SJCRH30 (cell line): ENCODE measurements around the gene RAB8B. TPM values are rescaled to one million over a fixed set of nuclear protein-coding genes. Genes with fewer than 3 reads are reported as not detected.
A peak's percentile ranks its signal among the peaks of the same experiment; 100 is the strongest.

Source experiments
- DNase-seq, 2 experiments: peaks; one replicate each; pipeline ENCODE4 v3.0.0-alpha.2; 2015 to 2020
- H3K27ac ChIP-seq: fragments of 250-450 bp; sonication (Bioruptor Pico); 2 replicates; pipeline ENCODE4 v1.5.1; 2020; ENCODE audit warnings: mild to moderate bottlenecking, moderate library complexity
- H3K27me3 ChIP-seq: fragments of 250-450 bp; sonication (Bioruptor Pico); 2 replicates; pipeline ENCODE4 v1.5.1; 2020; ENCODE audit warnings: mild to moderate bottlenecking, moderate library complexity
- H3K36me3 ChIP-seq: fragments of 250-450 bp; sonication (Bioruptor Pico); 2 replicates; pipeline ENCODE4 v1.5.1; 2020; ENCODE audit warnings: mild to moderate bottlenecking, moderate library complexity
- H3K4me1 ChIP-seq: fragments of 250-450 bp; sonication (Bioruptor Pico); 2 replicates; pipeline ENCODE4 v1.5.1; 2020; ENCODE audit warnings: mild to moderate bottlenecking, moderate library complexity
- H3K4me3 ChIP-seq: fragments of 250-450 bp; sonication (Bioruptor Pico); 2 replicates; pipeline ENCODE4 v1.5.1; 2020; ENCODE audit warnings: mild to moderate bottlenecking, moderate library complexity
- H3K9me3 ChIP-seq: fragments of 250-450 bp; sonication (Bioruptor Pico); replicated peaks from 2 replicates; pipeline ENCODE4 v1.5.1; 2020; ENCODE audit warnings: mild to moderate bottlenecking, moderate library complexity
- total RNA-seq: library from RNA; depleted of rRNA; stranded (reverse); fragments of >200 nt; shearing (Covaris generic); gene quantifications from 2 replicates; pipeline ENCODE4 v1.2.3, GENCODE V29; 2014

The RAB8B gene
- total RNA-seq, 1 experiment from 2014 or later = 50.4 TPM

DNA sequence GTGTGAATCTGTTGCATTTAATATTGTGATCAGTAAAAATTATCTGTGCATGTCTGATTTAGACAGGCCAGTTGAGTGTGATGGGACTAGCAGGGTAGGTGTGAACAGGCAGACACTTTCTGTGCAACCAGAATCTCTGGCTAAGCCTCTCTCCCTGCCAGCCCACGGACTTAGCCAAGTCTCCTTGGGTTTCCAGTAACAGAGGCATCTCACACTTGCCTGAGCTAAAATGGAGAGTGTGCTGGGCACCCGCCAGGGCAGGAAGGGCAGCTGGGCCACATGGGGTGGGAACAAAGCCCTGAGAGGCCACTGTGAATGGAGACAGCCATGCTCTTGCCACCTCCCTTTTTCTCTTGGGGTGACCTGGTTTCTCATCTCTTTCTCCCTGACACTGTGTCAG is 19.6 kb upstream of the RAB8B start:
- Histone ChIP-seq H3K36me3 (no peaks in the 10 kb centered on the region), H3K4me3 (no peak overlapping the region), H3K4me1 (peaks cover 4% of the 10 kb centered on the region; the same call in 1 of the 2 replicates), H3K27me3 (no peaks in the 10 kb centered on the region), H3K9me3 (no peaks in the 10 kb centered on the region; the same call in 1 of the 2 replicates), H3K27ac (no peak overlapping the region)
- DNase-seq = no peak

DNA sequence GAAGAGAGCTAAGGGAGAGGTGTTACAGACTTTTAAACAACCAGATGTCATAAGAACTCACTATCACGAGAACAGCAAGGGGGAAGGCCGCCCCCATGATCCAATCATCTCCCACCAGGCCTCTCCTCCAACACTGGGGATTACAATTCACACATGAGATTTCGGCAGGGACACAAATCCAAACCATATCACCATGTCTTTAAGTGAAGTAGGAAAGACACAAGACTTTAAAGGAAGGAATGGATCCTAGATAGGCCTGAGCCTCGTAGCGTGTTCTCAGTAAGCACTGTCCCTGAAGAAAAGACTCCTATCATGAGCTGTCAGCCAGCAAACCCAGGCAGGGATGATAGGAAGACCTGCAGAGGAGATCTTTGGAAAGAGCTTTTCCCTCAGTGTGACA is 17.0 kb upstream of the RAB8B start:
- Histone ChIP-seq H3K27me3 (no peaks in the 10 kb centered on the region), H3K36me3 (no peaks in the 10 kb centered on the region), H3K4me3 (no peak overlapping the region), H3K9me3 (no peaks in the 10 kb centered on the region), H3K27ac (no peak overlapping the region), H3K4me1 (peaks cover 8% of the 10 kb centered on the region; the same call in 1 of the 2 replicates)
- no peak for DNase-seq

DNA sequence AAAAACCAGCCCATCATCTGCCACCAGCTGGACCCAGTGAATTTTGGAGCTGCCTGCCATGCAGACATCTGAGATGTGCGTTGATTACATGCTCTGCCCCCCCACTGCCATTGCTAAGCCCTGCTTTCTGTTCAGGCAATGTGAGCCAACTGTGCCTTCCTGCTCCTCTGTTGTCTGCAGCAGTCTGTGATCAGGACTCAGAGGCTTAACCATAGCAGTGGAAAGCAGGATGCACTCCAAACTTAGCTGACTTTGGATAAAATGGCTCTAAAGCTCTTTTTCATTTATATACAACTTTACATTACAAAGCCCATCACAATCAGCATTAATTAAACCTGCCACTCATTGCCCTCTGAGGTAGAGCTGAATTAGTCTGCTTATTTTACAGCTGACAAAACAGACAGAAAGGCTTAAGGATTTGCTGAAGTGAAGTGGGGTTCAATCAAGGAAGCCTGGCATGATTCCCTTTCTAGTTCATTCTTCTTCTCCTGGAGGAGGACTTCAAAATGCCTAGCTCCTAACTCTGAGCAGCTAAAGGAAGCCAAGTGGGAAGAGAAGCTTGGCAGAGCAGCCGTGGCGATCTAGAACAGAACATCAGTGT is 16.5 kb upstream of the RAB8B start:
- DNase-seq = peak; percentile 54 to 72
- no peaks in the 10 kb centered on the region for H3K36me3 ChIP-seq
- H3K9me3 ChIP-seq = no peaks in the 10 kb centered on the region
- no peak overlapping the region for H3K4me3 ChIP-seq
- H3K4me1 ChIP-seq = peaks cover 10% of the 10 kb centered on the region; the same call in 1 of the 2 replicates
- no peaks in the 10 kb centered on the region for H3K27me3 ChIP-seq
- no peak overlapping the region for H3K27ac ChIP-seq

DNA sequence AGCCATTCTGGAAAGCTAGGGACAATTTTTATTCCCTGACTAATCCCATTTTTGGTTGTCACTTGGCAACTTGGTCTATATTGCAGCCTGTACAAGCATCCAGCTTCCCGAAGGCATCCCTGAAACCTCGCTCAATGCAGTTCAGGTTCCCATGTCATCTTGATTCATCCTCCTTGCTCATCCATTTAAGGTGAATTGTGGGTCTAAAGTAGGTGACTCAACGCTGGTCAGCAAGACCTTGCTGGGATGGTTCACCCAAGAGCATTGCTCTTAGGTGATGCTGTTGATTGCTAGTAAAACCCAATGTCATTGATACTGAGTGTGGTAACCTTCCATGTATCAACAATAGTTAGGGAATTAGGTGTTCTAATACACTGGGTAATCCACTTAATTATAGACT is 13.1 kb upstream of the RAB8B start:
- Histone ChIP-seq H3K27me3 (no peaks in the 10 kb centered on the region), H3K27ac (no peak overlapping the region), H3K9me3 (no peaks in the 10 kb centered on the region), H3K36me3 (no peaks in the 10 kb centered on the region), H3K4me3 (no peak overlapping the region), H3K4me1 (peaks cover 10% of the 10 kb centered on the region; the same call in 1 of the 2 replicates)
- DNase-seq = no peak

DNA sequence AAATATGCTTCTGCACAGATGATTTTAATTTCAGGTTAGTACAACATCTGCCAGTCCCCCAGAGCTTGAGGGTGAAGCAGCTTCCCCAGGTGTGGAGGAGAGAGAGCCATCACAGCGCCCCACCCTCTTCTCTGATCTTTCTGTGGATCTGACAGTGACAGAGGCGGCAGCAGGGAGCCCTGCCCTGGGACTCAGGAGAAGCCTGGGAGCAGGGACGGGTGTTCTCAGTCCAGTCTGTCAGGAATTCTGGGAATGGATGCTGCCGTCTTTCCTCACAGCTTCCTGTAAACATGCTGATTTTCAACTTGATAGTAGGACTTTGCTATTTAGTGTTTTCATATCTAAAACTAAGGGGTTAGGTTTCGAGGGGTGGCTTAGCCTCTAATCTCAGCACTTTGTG is 11.4 kb upstream of the RAB8B start:
- peak in 1 of 2 experiments; percentile 20 for DNase-seq
- Histone ChIP-seq H3K27ac (no peak overlapping the region), H3K4me1 (peaks cover 15% of the 10 kb centered on the region), H3K4me3 (no peak overlapping the region), H3K36me3 (no peaks in the 10 kb centered on the region), H3K9me3 (no peaks in the 10 kb centered on the region), H3K27me3 (no peaks in the 10 kb centered on the region)

DNA sequence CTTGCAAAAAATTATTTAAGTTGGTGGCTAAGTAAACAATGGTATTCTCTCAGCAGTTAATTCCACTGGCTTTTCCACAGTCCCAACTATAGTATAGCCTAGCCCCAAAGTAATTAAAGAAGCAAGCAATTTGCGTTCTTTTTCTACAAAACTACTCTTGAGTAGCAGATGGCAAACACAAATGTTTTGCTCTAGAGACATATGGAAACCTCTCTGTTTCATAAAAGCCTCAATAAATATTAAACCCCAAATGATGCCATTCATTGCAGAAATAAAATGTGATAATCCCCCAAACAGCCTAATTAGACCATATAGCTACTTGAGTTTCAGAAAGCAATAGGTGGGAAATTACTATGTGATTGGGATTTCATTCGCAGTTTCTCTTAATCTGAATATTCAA is 8.7 kb upstream of the RAB8B start:
- Histone ChIP-seq H3K4me1 (peaks cover 37% of the 10 kb centered on the region), H3K36me3 (no peaks in the 10 kb centered on the region), H3K9me3 (no peaks in the 10 kb centered on the region), H3K27ac (no peak overlapping the region), H3K27me3 (no peaks in the 10 kb centered on the region), H3K4me3 (no peak overlapping the region)
- no peak for DNase-seq

DNA sequence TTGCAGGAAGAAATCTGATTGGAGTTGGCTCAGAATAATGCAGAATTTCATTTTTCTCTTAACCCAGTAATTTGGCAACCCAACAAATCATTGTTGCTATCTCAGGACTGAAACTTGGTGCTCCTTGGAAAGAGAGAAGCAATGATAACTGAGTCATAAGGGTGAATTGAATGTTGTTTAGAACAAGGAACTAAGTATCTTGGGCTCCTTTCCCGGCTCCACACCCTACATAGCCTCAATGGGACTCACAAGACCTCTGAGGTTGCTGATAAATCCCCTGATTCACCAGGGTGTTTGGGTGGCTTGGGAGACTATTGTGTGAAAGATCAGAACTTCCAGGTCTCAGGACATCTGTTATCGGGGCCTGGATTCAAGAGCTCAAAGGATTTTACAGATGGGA is 7.8 kb upstream of the RAB8B start:
- Histone ChIP-seq H3K4me3 (no peak overlapping the region), H3K9me3 (no peaks in the 10 kb centered on the region), H3K27ac (no peak overlapping the region), H3K4me1 (peaks cover 44% of the 10 kb centered on the region), H3K27me3 (no peaks in the 10 kb centered on the region), H3K36me3 (no peaks in the 10 kb centered on the region)
- no peak for DNase-seq

DNA sequence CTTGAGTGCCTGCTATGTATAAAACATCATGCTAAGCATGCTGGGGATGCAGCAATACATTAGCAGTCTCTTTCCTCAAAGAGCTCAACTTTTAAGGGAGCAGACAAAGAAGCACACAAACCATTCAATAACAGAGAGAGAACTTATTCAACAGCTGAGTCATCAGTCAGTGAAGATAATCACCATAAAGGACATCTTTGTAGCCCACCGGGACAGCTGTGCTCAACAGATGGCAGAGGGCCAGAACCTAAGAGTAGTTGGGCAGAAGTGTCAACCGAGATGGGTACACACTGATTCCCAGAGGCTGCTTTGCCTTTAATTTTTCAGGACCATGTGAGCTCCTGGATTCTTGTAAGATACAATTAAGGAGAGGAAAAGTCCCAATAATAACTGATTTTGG is 4.2 kb upstream of the RAB8B start:
- no peaks in the 10 kb centered on the region for H3K36me3 ChIP-seq
- H3K27me3 ChIP-seq = no peaks in the 10 kb centered on the region
- H3K27ac ChIP-seq = peak overlapping the region; percentile 83
- peak; percentile 94 to 99 for DNase-seq
- no peaks in the 10 kb centered on the region for H3K9me3 ChIP-seq
- no peak overlapping the region for H3K4me3 ChIP-seq
- peaks cover 42% of the 10 kb centered on the region for H3K4me1 ChIP-seq

DNA sequence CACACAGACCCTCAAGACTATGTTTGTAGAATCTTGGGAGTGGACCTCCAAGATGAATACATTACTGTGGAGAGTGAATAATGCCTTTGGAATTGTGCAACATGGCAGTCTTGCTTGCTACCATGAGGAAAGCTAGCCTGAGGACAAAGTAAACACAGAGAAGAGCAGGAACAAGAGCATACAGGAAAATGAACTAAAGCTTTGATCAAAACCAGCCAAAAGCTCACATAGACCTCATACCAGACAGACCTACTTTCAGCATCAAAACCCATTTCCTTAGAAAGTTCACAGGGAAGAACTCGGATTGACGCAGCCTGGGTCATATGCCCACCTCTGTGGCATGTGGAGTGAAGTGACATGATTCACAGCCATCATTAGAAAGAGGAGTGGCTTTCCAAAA is 3.3 kb upstream of the RAB8B start:
- H3K4me1 ChIP-seq = peaks cover 45% of the 10 kb centered on the region
- no peak overlapping the region for H3K4me3 ChIP-seq
- DNase-seq = peak in 1 of 2 experiments; percentile 40
- no peaks in the 10 kb centered on the region for H3K9me3 ChIP-seq
- no peaks in the 10 kb centered on the region for H3K36me3 ChIP-seq
- H3K27me3 ChIP-seq = no peaks in the 10 kb centered on the region
- H3K27ac ChIP-seq = peak overlapping the region; percentile 83

DNA sequence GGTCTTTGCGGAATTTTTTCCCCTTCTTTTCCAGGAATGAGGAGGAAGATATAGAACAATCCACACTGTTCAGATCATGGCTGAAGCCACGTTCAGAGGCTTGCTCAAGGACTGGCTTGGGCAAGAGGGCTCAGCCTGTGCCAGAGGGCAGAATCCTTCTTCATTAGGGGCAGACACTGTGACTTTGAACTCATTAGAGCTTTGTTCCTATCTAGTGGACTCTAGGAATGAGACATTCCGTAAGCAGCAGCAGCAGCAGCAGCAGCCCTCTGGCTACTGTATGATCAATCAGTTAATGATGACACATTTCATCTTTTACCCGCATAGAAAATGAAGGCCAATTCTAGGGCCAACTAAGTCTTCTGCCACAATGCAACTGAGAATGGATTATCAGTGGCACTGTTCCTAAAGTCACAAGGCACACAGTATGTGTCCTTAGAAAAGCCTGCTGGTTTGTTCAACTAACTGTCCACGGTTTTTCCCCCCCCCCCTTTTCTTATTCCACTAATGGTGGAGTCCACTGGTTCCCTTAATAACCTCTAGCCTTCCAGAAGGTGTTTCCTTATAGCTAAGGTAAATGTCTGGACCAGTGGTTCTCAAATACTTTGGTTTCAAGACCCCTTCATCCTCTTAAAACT is 1.7 kb upstream of the RAB8B start:
- no peak for DNase-seq
- no peaks in the 10 kb centered on the region for H3K27me3 ChIP-seq
- no peaks in the 10 kb centered on the region for H3K9me3 ChIP-seq
- H3K36me3 ChIP-seq = no peaks in the 10 kb centered on the region
- no peak overlapping the region for H3K27ac ChIP-seq
- no peak overlapping the region for H3K4me3 ChIP-seq
- H3K4me1 ChIP-seq = peaks cover 42% of the 10 kb centered on the region

DNA sequence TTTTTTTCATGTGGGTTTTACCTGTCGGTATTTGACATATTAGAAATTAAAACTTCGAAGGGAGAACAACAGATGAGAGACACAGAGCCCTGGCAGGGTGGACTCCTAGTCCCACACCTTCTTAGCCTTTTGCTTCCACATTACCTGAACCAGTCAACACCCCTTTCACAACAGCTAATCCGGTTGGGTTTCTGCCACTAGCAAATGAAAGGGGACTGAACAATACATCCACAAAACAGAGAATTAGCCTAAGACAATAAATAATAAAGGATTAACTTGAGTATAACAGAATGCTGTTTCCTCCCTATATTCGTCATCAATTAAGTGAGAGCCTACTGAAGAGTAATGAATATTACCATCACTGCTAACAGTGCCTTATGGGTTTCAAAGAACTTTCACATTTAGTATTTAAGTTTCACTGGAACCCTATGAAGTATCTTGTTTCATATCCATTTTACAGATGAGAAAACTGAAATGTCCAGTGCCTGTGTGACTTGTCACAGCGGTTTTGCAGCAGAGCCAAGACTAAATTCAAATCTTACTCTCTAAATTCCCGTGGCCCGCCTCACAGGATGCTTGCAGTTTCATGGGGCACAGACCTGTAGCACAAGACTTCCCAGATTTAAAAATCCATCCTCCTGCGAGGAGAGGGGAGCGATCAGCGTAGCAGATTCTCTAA is 1.0 kb upstream of the RAB8B start:
- no peaks in the 10 kb centered on the region for H3K9me3 ChIP-seq
- H3K36me3 ChIP-seq = no peaks in the 10 kb centered on the region
- peaks cover 36% of the 10 kb centered on the region for H3K4me1 ChIP-seq
- no peaks in the 10 kb centered on the region for H3K27me3 ChIP-seq
- H3K4me3 ChIP-seq = peak overlapping the region; percentile 59
- H3K27ac ChIP-seq = peak overlapping the region; percentile 65
- no peak for DNase-seq

DNA sequence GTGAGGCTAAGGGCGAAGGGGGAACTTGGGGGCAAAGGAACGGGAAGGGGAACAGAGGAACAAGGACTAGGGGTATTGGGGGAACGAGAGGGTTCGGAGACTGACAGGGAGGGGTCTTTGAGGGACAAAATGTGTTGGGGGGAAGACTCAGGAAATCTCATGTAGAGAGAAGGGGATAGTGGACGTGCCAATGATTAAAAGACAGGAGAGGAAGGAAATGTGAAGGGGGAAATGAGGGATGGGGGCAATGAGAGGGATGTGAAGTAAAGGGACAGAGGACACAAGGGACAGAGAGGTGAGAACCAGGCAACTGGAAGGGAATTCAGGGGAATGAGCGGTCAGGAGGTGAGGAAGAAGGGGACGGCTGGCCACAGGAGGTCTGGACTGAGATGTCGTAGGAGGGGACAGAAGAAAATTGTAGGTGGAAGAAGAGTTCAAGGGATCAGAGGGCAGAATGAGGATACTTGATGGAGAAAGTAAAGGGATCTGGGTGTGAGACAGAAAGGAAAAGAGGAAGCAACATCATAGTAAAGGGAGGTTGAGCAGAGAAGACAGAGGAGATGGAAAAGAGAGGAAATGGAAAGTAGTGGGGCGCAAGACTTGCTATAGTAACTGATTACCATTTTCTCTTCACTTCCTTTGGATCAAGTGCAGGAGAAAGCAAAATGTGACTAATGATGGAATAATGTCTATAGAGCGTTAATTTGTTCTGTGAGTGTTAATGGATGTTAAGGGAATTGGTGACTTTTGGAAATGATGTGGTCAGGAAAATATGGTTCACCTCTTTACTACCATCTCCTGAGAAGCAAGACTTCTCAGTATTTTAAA is 749 bp downstream of the RAB8B start:
- Histone ChIP-seq H3K4me3 (peak overlapping the region; percentile 59), H3K27me3 (no peaks in the 10 kb centered on the region), H3K36me3 (no peaks in the 10 kb centered on the region), H3K27ac (peak overlapping the region; percentile 25; the same call in 1 of the 2 replicates), H3K9me3 (no peaks in the 10 kb centered on the region), H3K4me1 (peaks cover 19% of the 10 kb centered on the region)
- peak in 1 of 2 experiments; percentile 30 for DNase-seq

DNA sequence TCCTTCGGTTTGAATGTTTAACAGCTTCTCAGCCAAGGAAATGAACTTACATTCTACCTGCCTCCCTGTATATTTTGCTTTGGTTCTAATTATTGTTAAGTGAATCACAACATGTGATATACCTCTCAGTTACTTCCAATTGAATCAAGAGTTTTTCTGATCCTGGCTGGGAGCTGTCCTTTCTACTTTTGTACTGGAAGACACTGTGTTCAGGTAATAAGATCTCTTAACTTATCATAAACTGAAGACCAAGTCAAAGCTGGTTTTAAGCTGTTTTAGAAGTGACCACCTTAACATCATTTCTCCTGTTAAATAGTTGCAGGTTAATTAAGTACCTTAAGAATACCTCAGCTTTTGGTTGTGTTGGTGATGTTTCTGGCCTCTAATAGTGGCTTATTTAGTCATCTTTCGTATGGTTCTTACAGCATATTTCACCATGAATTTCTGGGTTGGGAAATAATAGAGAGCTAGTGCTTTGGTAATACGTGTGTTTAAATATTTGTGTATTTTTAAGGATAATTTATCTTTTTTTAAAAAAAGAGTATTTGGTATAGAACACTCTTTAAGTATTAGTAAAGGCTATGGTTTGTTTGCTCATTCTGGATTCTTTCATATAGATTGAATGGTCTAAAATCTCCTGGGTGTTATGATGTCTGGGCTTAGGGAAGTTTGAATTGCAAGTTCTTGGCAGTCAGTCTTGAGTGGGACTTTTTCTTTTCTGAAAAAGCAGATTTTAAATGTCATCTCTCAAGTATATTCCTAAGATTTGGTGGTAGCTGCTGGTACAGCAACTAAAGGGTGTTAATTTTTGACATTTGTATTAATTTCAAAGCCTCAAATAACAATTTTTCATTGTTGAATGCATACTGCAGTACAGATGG is 1.6 kb downstream of the RAB8B start:
- Histone ChIP-seq H3K27me3 (no peaks in the 10 kb centered on the region), H3K4me3 (peak overlapping the region; percentile 59), H3K36me3 (no peaks in the 10 kb centered on the region), H3K9me3 (no peaks in the 10 kb centered on the region), H3K4me1 (peaks cover 12% of the 10 kb centered on the region), H3K27ac (no peak overlapping the region)
- DNase-seq = no peak
